Measurements from ENCODE around the gene SHISAL1.

The SHISAL1 gene

DNA sequence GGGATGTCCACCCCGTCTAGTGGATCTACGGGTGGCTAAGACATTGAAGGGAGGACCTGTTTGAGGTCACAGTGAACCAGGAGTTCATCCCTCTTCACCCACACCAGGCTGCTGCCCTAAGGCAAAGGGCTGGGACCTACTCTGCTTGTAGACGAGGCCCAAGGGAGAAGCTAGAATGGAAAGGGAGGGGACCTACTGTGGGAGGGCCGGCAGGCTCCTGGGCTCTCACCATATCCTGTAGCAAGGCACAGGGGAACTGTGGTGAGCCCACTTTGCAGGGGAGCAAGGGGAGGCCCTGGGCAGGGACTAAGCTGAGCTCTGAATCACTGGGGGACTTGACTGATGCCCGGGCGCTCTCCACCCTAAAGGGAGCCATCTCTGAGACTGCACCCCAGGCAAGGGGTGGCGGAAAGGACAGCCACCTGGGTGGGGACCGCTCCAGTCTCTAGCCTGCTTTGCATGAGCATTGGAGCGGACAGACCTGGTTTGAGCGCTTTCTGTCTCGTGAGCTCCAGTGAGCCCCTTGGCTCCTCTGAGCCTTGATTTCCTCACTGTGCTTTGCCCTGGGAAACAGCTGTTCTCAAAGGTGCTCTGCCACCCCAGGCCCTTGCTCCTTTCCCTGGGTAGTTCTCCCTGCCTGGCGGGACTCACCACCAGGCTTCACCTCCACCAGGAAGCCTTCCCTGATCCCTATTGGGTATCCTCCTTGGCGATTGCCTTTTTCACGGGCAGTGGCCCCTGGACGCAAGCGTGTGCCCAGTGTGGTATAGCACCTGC lies 107.8 kb downstream of the SHISAL1 start:
- no peak for DNase-seq

- no peak for DNase-seq
Observed at GRCh38 chr22:44203203-44203602, 109.5 kb downstream of the SHISAL1 start.

DNA sequence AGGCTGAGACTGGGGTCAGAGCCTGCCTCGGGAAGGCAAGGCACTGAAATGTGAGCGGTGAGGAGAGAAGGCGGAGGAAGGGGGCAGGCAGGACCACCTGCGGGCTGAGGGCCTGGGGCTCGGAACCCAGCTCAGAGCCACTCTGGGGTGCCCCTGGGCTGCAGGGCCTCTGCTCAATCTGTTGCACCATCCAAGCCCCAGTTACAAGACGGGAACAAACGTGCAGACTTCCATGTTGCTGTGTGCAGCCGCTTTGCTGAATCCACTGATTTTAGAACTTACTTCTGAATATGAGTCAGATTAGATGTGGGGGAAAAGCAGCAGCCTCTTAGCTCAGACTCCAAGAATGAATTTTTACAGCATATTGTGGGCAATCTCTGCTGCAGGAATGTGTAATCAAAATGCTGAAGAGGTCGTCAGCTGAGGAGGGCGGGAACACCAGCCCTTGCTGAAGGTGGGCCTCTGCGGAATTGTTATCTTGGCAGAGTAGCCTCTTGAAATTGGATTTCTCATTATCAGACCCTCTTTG lies 110.4 kb downstream of the SHISAL1 start:
- no peak for DNase-seq

DNA sequence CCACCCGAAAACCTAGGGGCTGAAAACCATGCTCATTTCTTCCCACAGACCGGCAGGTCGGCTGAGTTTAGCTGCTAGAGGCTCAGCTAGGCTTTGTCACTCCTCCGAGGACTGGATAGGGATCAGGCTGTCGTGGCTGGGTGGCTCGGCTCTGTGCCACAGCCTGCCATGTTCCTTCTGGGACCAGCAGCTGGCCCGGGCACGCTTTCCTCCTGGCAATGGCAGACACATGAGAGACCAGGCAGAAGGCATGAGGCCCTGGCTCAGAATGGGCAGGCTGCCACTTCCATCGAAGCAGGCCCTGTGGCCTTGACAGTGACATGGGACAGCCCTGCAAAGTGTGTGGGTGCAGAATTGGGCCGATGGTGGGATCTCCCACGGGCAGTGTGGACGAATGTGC lies 111.1 kb downstream of the SHISAL1 start:
- no peak for DNase-seq

DNA sequence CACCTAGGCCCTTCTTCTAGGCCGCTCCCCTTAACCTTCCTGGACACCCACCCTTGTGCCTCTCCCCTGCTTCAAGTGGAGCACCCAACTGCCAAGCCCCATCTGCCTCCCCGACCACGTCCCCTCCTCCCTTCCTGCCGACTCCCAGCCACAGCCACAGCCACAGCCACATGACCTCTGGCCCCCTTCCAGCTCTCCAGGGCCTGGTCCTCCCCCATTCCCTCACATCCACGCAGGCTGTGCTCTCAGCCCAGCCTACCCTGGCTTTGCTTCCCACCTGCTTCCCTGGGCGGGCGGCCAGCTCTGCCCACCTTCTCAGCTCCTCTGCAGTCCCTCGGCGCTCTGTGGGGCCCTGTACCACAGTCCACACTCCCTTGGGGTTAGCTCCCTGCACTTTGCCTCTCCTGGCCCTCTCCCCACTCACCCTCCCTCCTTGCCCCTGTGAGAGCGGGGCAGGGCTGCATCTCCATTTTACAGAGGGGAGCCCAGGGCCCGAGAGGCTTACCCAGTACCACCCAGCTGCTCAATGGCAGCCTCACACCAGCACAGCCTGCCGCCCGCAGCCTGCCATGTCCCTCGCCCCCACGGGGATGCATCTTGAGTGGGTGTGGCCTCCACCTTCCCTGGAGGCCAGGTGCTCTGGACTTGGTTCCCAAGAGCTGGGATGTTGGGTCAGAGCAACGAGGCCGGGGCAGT lies 111.7 kb downstream of the SHISAL1 start:
- no peak for DNase-seq

DNA sequence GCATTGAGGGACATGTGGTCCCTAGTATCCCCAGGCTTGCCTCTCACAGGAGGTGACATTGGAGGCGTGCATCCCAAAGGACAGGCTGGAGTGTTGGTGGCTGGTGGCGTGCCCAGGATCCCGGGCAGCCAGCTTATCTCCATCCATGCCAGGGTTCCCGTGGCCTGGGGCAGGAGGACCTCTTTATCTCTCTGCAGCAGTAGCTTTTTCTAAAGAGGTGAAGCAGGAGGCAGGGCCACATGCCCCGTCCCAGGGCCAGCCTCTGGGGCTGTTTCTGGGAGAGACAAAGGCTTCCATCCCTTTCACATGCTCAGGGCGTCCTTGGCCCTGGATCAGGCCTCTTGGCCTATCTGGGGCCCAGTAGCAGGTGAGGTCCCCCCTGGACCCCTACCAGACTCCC lies 112.3 kb downstream of the SHISAL1 start:
- DNase-seq = no peak

GRCh38 chr22:44199866-44200265 lies 112.9 kb downstream of the SHISAL1 start:
- no peak for DNase-seq

DNA sequence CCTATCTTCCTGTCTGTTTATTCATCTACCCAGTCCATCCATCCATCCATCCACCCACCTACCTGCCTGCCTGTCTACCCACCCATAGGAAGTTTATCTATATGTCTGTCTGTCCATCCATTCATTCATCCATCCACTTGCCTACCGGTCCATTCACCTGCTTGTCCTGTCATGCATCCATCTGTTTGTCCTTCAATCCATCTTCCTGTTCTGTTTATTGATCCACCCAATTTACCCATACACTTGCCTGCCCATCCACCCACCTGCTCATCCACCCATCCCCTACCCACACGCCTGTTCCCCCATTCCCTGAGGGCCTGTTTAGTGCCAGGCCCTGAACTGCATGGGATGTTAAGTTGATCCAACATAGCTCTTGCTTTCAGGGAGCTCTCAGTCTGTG lies 113.6 kb downstream of the SHISAL1 start:
- no peak for DNase-seq

- DNase-seq = no peak
Observed at GRCh38 chr22:44197271-44197670, 115.5 kb downstream of the SHISAL1 start.

GRCh38 chr22:44196731-44197131 lies 116.0 kb downstream of the SHISAL1 start:
- no peak for DNase-seq

DNA sequence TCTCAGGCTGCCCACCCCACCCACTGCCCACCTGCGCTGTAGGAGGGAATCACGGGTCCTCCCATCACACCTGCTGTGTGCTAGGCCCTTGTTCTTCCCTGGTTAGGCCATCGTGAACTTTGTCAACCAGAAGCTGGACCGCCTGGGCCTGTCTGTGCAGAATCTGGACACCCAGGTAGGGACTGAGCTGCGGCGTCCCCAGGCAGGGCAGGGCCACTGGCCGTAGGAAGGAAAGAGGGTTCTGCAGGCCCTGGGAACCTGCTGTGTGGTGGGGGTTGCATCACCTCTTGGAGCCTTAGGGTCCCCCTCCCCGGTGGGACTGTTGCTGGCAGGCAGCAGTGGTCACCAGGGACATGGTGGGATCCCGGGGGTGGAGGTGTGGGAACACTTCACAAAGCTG lies 116.5 kb downstream of the SHISAL1 start:
- DNase-seq = no peak

DNA sequence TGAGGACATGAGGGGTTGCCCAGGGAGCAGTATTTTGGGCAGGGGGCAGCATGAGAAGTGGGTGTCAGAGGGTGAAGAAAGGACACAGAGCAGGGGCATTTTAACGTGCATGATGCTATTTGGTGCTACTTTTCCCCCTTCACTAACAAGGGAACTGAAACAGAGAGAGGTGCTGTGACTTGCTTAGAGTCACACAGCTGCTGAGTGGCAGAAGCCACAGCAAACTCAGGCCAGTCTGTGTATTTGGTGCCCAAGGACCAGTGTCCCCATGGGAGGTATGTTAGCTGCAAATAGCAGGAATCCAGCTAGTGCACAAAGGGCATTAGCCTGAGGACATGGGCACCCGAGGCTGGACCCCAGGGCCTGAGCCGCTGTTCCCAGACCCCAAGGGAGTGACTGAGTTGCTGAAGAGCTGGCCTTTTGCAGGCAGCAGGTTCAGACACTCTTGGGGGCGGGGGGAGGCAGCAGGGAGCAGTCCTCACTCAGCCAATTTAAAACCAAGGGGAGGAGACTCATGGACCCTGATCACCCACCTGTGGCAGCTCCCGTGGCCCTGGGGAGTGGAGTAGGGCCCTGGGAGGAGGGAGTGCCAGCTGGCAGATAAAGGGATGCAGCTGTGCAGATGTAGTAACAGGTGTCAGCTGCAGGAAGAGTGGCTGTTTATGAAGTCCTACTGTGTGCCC lies 117.4 kb downstream of the SHISAL1 start:
- DNase-seq = no peak

GRCh38 chr22:44194569-44194968 lies 118.2 kb downstream of the SHISAL1 start:
- DNase-seq = no peak

Measured in CD4-positive, alpha-beta T cell treated with Interleukin-21 for 1 hour (primary cell).